K562 (cell line): Measurements from ENCODE around the gene ESRRG. TPM values are rescaled to one million over a fixed set of nuclear protein-coding genes. Genes with fewer than 3 reads are reported as not detected.

Experiments used
- ATAC-seq: fragments of 200-7000 bp; cut with Tn5 transposase; 3 replicates; pipeline ENCODE4 v1.9.1; 2020; ENCODE audit warnings: moderate library complexity
- BruUV-seq: library from RNA; stranded (reverse); fragments of 400-500 nt; replicated peaks from 2 replicates; lab custom pipeline; 2021; lab: Mats Ljungman, UMichigan
- CTCF ChIA-PET: fragments of 300-600 bp; formaldehyde crosslinking; extraction: SDS; loops from one replicate; lab custom pipeline; 2021; ENCODE audit warnings: low intra/inter-chr PET ratio; lab: Yijun Ruan, JAX
- POLR2A ChIA-PET: fragments of 300-600, 350-650 bp; sonication (Branson Sonifier 250); formaldehyde crosslinking; extraction: SDS; loops from one replicate; lab custom pipeline; 2021; ENCODE audit warnings: antibody characterized with exemption, inconsistent platforms; lab: Yijun Ruan, JAX
- DNase-seq, 4 experiments: peaks; one replicate each; pipeline versions ENCODE4 v3.0.0 to v3.0.0-alpha.2; 2011 to 2018; ENCODE audit warnings: low spot score in 3 of 4, mixed read lengths in 3 of 4; ENCODE audit errors: extremely low read depth in 1 of 4
- FAIRE-seq: peaks from 2 replicates; lab custom pipeline; 2011; peaks lifted over from hg19 to GRCh38; lab: Jason Lieb, UNC
- H2AFZ ChIP-seq: 2 replicates; pipeline ENCODE4 v1.6.0; 2011; ENCODE audit warnings: low read depth, low read length, control low read depth, inconsistent platforms
- H3K27ac ChIP-seq: fragments of 200-600 bp; 3 replicates; pipeline ENCODE4 v1.8.0; 2011; ENCODE audit warnings: low read depth, mild to moderate bottlenecking, control low read depth, inconsistent platforms, low read length, moderate library complexity, mixed read lengths; ENCODE audit errors: extremely low read depth
- H3K27me3 ChIP-seq, 2 experiments: fragments of 300-600 bp in 1 of 2; 2 replicates in 1 of 2; 3 replicates in 1 of 2; pipeline versions ENCODE4 v1.6.0 to v1.8.0; 2011; ENCODE audit warnings: inconsistent platforms in 2 of 2, low read length in 2 of 2, mild to moderate bottlenecking in 1 of 2, mixed read lengths in 1 of 2, moderate library complexity in 1 of 2; ENCODE audit not compliant: control insufficient read depth in 2 of 2, insufficient read depth in 2 of 2
- H3K36me3 ChIP-seq: fragments of 300-600 bp; 3 replicates; pipeline ENCODE4 v1.8.0; 2011; ENCODE audit warnings: mild to moderate bottlenecking, low read length, inconsistent platforms; ENCODE audit not compliant: control insufficient read depth, insufficient read depth
- H3K4me1 ChIP-seq, 2 experiments: fragments of 200-600 bp in 1 of 2; replicated peaks in 1 of 2; 2 replicates in 1 of 2; 3 replicates in 1 of 2; pipeline versions ENCODE4 v1.5.1 to v1.8.0; 2011; ENCODE audit warnings: inconsistent platforms in 2 of 2, low read length in 2 of 2, mild to moderate bottlenecking in 1 of 2, mixed read lengths in 1 of 2, moderate library complexity in 1 of 2; ENCODE audit not compliant: control insufficient read depth in 2 of 2, insufficient read depth in 2 of 2
- H3K4me2 ChIP-seq: 2 replicates; pipeline ENCODE4 v1.6.1; 2011; ENCODE audit warnings: low read length, control low read depth, inconsistent platforms, mixed read lengths; ENCODE audit not compliant: insufficient read depth
- H3K4me3 ChIP-seq: fragments of 200-600 bp; sonication (generic), shearing (Covaris generic); 2 replicates; pipeline ENCODE4 v1.5.1; 2016; ENCODE audit warnings: control low read depth, inconsistent platforms
- H3K79me2 ChIP-seq: fragments of 200-600 bp; 3 replicates; pipeline ENCODE4 v1.8.0; 2011; ENCODE audit warnings: low read length, inconsistent platforms; ENCODE audit not compliant: control insufficient read depth, insufficient read depth
- H3K9ac ChIP-seq, 2 experiments: 2 replicates each; pipeline versions ENCODE4 v1.6.0 to v1.6.1; 2011; ENCODE audit warnings: low read depth in 2 of 2, low read length in 2 of 2, control low read depth in 1 of 2, inconsistent platforms in 1 of 2, mild to moderate bottlenecking in 1 of 2, mixed read lengths in 1 of 2; ENCODE audit not compliant: insufficient read depth in 1 of 2
- H3K9me1 ChIP-seq: one replicate; pipeline ENCODE4 v1.6.0; 2011; ENCODE audit warnings: inconsistent platforms, mild to moderate bottlenecking, low read length, moderate library complexity; ENCODE audit not compliant: control insufficient read depth, insufficient read depth
- H3K9me3 ChIP-seq: replicated peaks from 2 replicates; pipeline ENCODE4 v1.5.1; 2011; ENCODE audit warnings: low read depth, low read length, inconsistent platforms; ENCODE audit not compliant: control insufficient read depth, insufficient read depth
- H4K20me1 ChIP-seq: replicated peaks from 2 replicates; pipeline ENCODE4 v1.6.1; 2011; ENCODE audit warnings: low read length, inconsistent platforms, mixed read lengths; ENCODE audit not compliant: control insufficient read depth, insufficient read depth
- HMG20B ChIP-seq: fragments of 250-450 bp; sonication (Bioruptor Pico); IDR thresholded peaks from 2 replicates; pipeline ENCODE4 v1.5.0; 2021; ENCODE audit warnings: mild to moderate bottlenecking
- HMGN3 ChIP-seq: IDR thresholded peaks from 2 replicates; pipeline ENCODE4 v1.6.1; 2011; ENCODE audit warnings: borderline replicate concordance, low read depth, mild to moderate bottlenecking, mixed read lengths, low read length; ENCODE audit not compliant: insufficient read length; ENCODE audit errors: extremely low read depth
- POLR2A ChIP-seq: fragments of 450-650 bp; conservative IDR thresholded peaks from 2 replicates; pipeline ENCODE4 v1.6.1; 2016
- RAD21 ChIP-seq, 2 experiments: fragments of 250-450 bp in 1 of 2; fragments of 450-650 bp in 1 of 2; sonication (Bioruptor Pico) in 1 of 2; formaldehyde crosslinking in 1 of 2; IDR thresholded peaks in 1 of 2; conservative IDR thresholded peaks in 1 of 2; 2 replicates each; pipeline versions ENCODE4 v1.4.0 to v1.8.0; 2020 to 2022; ENCODE audit warnings: mild to moderate bottlenecking in 2 of 2, moderate library complexity in 1 of 2
- RNF2 ChIP-seq: sonication (generic); IDR thresholded peaks from 2 replicates; pipeline ENCODE4 v1.6.1; 2016
- SAP30 ChIP-seq: fragments of 200-600 bp; sonication (generic); IDR thresholded peaks from 2 replicates; pipeline ENCODE4 v1.6.1; 2012; ENCODE audit warnings: borderline replicate concordance, low read depth, mild to moderate bottlenecking, moderate library complexity, low read length, control low read depth, inconsistent platforms; ENCODE audit not compliant: insufficient read depth, poor library complexity, severe bottlenecking
- ZNF143 ChIP-seq: sonication (generic); formaldehyde crosslinking; IDR thresholded peaks from 2 replicates; pipeline ENCODE4 v1.9.0; 2022; ENCODE audit warnings: mild to moderate bottlenecking, missing genetic modification reagents
- ZNF146 ChIP-seq: IDR thresholded peaks from one replicate; pipeline ENCODE4 v1.6.1; 2018; ENCODE audit warnings: missing compliant biosample characterization; ENCODE audit not compliant: unreplicated experiment
- ZNF324 ChIP-seq: fragments of 250-450 bp; sonication (Bioruptor Pico); IDR thresholded peaks from 2 replicates; pipeline ENCODE4 v1.4.0; 2020; ENCODE audit warnings: mild to moderate bottlenecking
- ZNF354B ChIP-seq: fragments of 250-450 bp; sonication (Bioruptor Pico); IDR thresholded peaks from 2 replicates; pipeline ENCODE4 v1.4.0; 2020
- ZNF695 ChIP-seq: fragments of 450-650 bp; formaldehyde crosslinking; IDR thresholded peaks from 2 replicates; pipeline ENCODE4 v1.4.0; 2020; ENCODE audit warnings: mild to moderate bottlenecking, moderate library complexity
- ZNF830 ChIP-seq: fragments of 250-450 bp; sonication (Bioruptor Pico); IDR thresholded peaks from 2 replicates; pipeline ENCODE4 v1.5.0; 2021; ENCODE audit warnings: mild to moderate bottlenecking
- in situ Hi-C: fragments of 300-500 bp; cut with MboI; formaldehyde crosslinking; loops from 4 replicates; pipeline ENCODE4 v1.15.0; 2018; ENCODE audit warnings: inconsistent platforms, mixed read lengths
- intact Hi-C: fragments of 100-400 bp; cut with micrococcal nuclease; formaldehyde crosslinking; loops from 2 replicates; pipeline ENCODE4 v1.14.2; 2022
- polyA plus RNA-seq, 8 experiments: library from polyadenylated mRNA; depleted of rRNA in 4 of 8; stranded (reverse) in 5 of 8; unstranded in 3 of 8; fragments of >200 nt; fragmentation: Nextera tagmentation in 2 of 8; fragmentation: Illumina TruSeq in 1 of 8; extraction: Ambion mirVana in 2 of 8; extraction: Trizol in 1 of 8; gene quantifications; 2 replicates each; pipeline versions ENCODE4 v1.2.1 to v1.2.3, GENCODE V29; 2011 to 2014; ENCODE audit warnings: inconsistent platforms in 1 of 8, missing spikeins in 1 of 8
- total RNA-seq, 7 experiments: library from RNA; depleted of rRNA in 6 of 7; stranded (reverse); fragments of >200 nt in 6 of 7; fragmentation: Illumina TruSeq in 2 of 7; extraction: Trizol in 2 of 7; gene quantifications; 2 replicates each; pipeline versions ENCODE4 v1.2.1 to v1.2.3, GENCODE V29; 2011 to 2021; ENCODE audit warnings: low replicate concordance in 1 of 7
- TF ChIP-seq, protein P1 (sequence below): fragments of 450-650 bp; formaldehyde crosslinking; IDR thresholded peaks from 2 replicates; pipeline ENCODE4 v1.4.0; 2020; ENCODE audit warnings: mild to moderate bottlenecking, mixed read lengths
- TF ChIP-seq, protein P2 (sequence below): sonication (generic); formaldehyde crosslinking; IDR thresholded peaks from 2 replicates; pipeline ENCODE4 v1.8.0; 2022; ENCODE audit warnings: mild to moderate bottlenecking, missing genetic modification reagents
- TF ChIP-seq, protein P3 (sequence below), 3 experiments: fragments of 200-800 bp in 1 of 3; sonication (Bioruptor generic) in 1 of 3; sonication (generic) in 1 of 3; formaldehyde crosslinking in 1 of 3; IDR thresholded peaks; 2 replicates each; pipeline versions ENCODE4 v1.6.1 to v1.8.0; 2016 to 2022; ENCODE audit warnings: mild to moderate bottlenecking in 2 of 3, missing compliant biosample characterization in 2 of 3, missing genetic modification characterization in 2 of 3, missing genetic modification reagents in 1 of 3

The ESRRG gene
- total and polyA plus RNA-seq, 9 of the 15 experiments (the other 6 are each of a cell fraction or from before 2014, with no cell fraction given), result not detected

DNA sequence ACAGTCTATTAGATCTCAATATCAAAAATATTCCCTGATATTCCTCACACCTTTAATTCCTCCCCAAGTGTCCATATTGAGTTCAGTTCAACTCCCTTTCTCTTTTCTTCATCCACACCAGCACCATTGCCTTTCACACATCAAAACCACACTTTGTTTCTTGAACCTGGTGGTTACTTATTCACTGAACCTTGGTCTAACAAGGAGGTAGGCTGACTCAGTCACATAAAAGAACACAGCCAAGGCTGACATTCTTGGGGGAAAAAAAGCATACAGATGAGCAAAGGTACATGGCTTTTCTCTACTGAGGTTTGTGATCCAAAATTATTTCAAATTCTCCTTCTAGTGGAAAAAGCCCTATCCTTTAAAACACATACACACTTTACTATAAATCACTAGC is 168.3 kb downstream of the ESRRG start:
- no peak for ATAC-seq
- no peak overlapping the region for H2AFZ ChIP-seq

More for the DNA sequence above, 168.3 kb downstream of the ESRRG start:
- Histone ChIP-seq H3K4me2 (no peak overlapping the region), H3K4me1 (no peaks in the 10 kb centered on the region), H3K9me3 (no peaks in the 10 kb centered on the region), H3K27me3 (no peaks in the 10 kb centered on the region), H3K36me3 (no peaks in the 10 kb centered on the region), H3K27ac (no peak overlapping the region), H3K79me2 (no peaks in the 10 kb centered on the region), H4K20me1 (no peaks in the 10 kb centered on the region), H3K9ac (no peak overlapping the region), H3K4me3 (no peak overlapping the region), H3K9me1 (no peaks in the 10 kb centered on the region)
- ChIA-PET POLR2A (no interaction called here), CTCF (no interaction called here)
- intact Hi-C loops (no loop called here), in situ Hi-C loops (no loop called here)
- FAIRE-seq, result no peak
- DNase-seq, result no peak
- no TSS peak for BruUV-seq
- TF ChIP-seq, protein P1, sequence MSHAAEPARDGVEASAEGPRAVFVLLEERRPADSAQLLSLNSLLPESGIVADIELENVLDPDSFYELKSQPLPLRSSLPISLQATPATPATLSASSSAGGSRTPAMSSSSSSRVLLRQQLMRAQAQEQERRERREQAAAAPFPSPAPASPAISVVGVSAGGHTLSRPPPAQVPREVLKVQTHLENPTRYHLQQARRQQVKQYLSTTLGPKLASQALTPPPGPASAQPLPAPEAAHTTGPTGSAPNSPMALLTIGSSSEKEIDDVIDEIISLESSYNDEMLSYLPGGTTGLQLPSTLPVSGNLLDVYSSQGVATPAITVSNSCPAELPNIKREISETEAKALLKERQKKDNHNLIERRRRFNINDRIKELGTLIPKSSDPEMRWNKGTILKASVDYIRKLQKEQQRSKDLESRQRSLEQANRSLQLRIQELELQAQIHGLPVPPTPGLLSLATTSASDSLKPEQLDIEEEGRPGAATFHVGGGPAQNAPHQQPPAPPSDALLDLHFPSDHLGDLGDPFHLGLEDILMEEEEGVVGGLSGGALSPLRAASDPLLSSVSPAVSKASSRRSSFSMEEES (CRISPR knock-in tag), result no peak
- TF ChIP-seq ZNF146 (CRISPR knock-in tag) (no peak), ZNF143 (CRISPR knock-in tag) (no peak), ZNF695 (CRISPR knock-in tag) (no peak), ZNF354B (CRISPR knock-in tag) (no peak), ZNF830 (no peak), RNF2 (no peak), SAP30 (no peak), POLR2A (no peak), HMG20B (CRISPR knock-in tag) (no peak), HMGN3 (no peak), RAD21 (CRISPR knock-in tag; conservative IDR thresholded peaks at IDR 0.05 in 1 of 2, IDR thresholded peaks at IDR 0.05 in 1 of 2) (no peak), ZNF324 (CRISPR knock-in tag) (no peak)
- TF ChIP-seq, protein P2, sequence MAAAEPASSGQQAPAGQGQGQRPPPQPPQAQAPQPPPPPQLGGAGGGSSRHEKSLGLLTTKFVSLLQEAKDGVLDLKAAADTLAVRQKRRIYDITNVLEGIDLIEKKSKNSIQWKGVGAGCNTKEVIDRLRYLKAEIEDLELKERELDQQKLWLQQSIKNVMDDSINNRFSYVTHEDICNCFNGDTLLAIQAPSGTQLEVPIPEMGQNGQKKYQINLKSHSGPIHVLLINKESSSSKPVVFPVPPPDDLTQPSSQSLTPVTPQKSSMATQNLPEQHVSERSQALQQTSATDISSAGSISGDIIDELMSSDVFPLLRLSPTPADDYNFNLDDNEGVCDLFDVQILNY (CRISPR knock-in tag), result no peak
- TF ChIP-seq, protein P3, sequence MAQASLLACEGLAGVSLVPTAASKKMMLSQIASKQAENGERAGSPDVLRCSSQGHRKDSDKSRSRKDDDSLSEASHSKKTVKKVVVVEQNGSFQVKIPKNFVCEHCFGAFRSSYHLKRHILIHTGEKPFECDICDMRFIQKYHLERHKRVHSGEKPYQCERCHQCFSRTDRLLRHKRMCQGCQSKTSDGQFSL (CRISPR knock-in tag; IDR thresholded peaks at IDR 0.05), result no peak
- TF ChIP-seq, protein P3 (tag; IDR thresholded peaks at IDR 0.05), result no peak
